GM18861 (cell line): ENCODE results near the gene FOXN3.
A peak's percentile ranks its signal among the peaks of the same experiment; 100 is the strongest.

ENCODE experiments used
- ATAC-seq: cut with Tn5 transposase; IDR thresholded peaks from one replicate; pipeline ENCODE4 v1.9.1; 2021; ENCODE audit not compliant: unreplicated experiment

Gene FOXN3

GRCh38 chr14:89283327-89284060 is 133.5 kb downstream of the FOXN3 start:
- peak; percentile 72 for ATAC-seq

- ATAC-seq, result no peak
These were observed 134.8 kb downstream of the FOXN3 start for GRCh38 chr14:89282191-89282590.

- no peak for ATAC-seq
These were observed 136.4 kb downstream of the FOXN3 start for GRCh38 chr14:89280600-89280999.

- ATAC-seq, result no peak
These were observed 137.3 kb downstream of the FOXN3 start for GRCh38 chr14:89279649-89280232.

- ATAC-seq, result no peak
These were observed 139.8 kb downstream of the FOXN3 start for GRCh38 chr14:89277203-89277602.

- ATAC-seq, result peak; percentile 86
These were observed 140.5 kb downstream of the FOXN3 start for GRCh38 chr14:89276424-89276975.

- peak; percentile 62 for ATAC-seq
These were observed 146.4 kb downstream of the FOXN3 start for GRCh38 chr14:89270439-89271227.

- no peak for ATAC-seq
These were observed 147.6 kb downstream of the FOXN3 start for GRCh38 chr14:89269404-89269803.

- no peak for ATAC-seq
These were observed 148.5 kb downstream of the FOXN3 start for GRCh38 chr14:89268514-89268913.

GRCh38 chr14:89267656-89268055 is 149.4 kb downstream of the FOXN3 start:
- no peak for ATAC-seq

GRCh38 chr14:89267163-89267562 is 149.9 kb downstream of the FOXN3 start:
- ATAC-seq, result no peak

- no peak for ATAC-seq
These were observed 150.3 kb downstream of the FOXN3 start for GRCh38 chr14:89266754-89267153.

- ATAC-seq, result no peak
These were observed 151.8 kb downstream of the FOXN3 start for GRCh38 chr14:89265234-89265633.

- no peak for ATAC-seq
These were observed 152.7 kb downstream of the FOXN3 start for GRCh38 chr14:89264196-89264800.

- ATAC-seq, result no peak
These were observed 155.0 kb downstream of the FOXN3 start for GRCh38 chr14:89262041-89262440.

- no peak for ATAC-seq
These were observed 156.1 kb downstream of the FOXN3 start for GRCh38 chr14:89260898-89261297.

- ATAC-seq, result no peak
These were observed 157.0 kb downstream of the FOXN3 start for GRCh38 chr14:89259951-89260609.

- ATAC-seq, result no peak
These were observed 158.2 kb downstream of the FOXN3 start for GRCh38 chr14:89258728-89259273.

GRCh38 chr14:89256951-89257350 is 160.1 kb downstream of the FOXN3 start:
- ATAC-seq, result no peak

GRCh38 chr14:89256283-89256682 is 160.8 kb downstream of the FOXN3 start:
- ATAC-seq, result no peak
